Adrenal gland (tissue), 5 donors: ENCODE results near the gene DGKH.

ENCODE experiments used
- POLR2A ChIP-seq, 2 donors: fragments of 450-650 bp; IDR thresholded peaks; one replicate each; pipeline ENCODE4 v1.6.1; 2017; ENCODE audit warnings: antibody characterized with exemption in 2 of 2, mild to moderate bottlenecking in 2 of 2, moderate library complexity in 1 of 2
- TF ChIP-seq, protein P1 (sequence below), 6 experiments: fragments of 450-650 bp in 4 of 6; fragments of 200-600 bp in 2 of 6; sonication (generic) in 1 of 6; IDR thresholded peaks; 1 replicate in 5 of 6; 2 replicates in 1 of 6; pipeline versions ENCODE4 v1.5.1 to v1.8.0; 2016 to 2021; ENCODE audit warnings: antibody characterized with exemption in 6 of 6, mild to moderate bottlenecking in 2 of 6, moderate library complexity in 1 of 6
- donor health status: DM: no; HTN: no; CAD: no.

DNA sequence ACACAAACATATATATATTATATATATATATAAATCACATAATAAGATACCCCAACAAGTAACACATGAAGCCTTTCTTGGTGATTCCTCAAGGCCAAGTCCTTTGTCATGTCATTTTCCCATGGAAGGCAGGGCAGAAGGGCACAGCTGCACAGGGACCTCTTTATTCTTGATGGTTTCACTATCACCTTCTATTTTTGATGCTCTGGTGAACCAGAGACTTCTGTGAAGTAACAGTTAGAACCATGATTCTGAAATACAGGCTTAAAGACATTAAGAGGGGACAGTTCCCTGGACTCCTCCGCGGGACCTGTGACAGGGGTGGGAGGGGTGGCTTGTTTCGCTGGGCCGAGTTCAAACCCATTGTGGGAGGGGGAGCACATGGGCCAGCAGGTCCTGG lies 104.0 kb downstream of the DGKH start:
- TF ChIP-seq, protein P1, sequence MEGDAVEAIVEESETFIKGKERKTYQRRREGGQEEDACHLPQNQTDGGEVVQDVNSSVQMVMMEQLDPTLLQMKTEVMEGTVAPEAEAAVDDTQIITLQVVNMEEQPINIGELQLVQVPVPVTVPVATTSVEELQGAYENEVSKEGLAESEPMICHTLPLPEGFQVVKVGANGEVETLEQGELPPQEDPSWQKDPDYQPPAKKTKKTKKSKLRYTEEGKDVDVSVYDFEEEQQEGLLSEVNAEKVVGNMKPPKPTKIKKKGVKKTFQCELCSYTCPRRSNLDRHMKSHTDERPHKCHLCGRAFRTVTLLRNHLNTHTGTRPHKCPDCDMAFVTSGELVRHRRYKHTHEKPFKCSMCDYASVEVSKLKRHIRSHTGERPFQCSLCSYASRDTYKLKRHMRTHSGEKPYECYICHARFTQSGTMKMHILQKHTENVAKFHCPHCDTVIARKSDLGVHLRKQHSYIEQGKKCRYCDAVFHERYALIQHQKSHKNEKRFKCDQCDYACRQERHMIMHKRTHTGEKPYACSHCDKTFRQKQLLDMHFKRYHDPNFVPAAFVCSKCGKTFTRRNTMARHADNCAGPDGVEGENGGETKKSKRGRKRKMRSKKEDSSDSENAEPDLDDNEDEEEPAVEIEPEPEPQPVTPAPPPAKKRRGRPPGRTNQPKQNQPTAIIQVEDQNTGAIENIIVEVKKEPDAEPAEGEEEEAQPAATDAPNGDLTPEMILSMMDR (IDR thresholded peaks at IDR 0.05): no peak
- no peak for TF ChIP-seq POLR2A (IDR thresholded peaks at IDR 0.05)
